ENCODE data around the gene HS6ST2. TPM values are rescaled to one million over a fixed set of nuclear protein-coding genes. Genes with fewer than 3 reads are reported as not detected.
"Not testable (repeated sequence)": the region's sequence is repeated elsewhere in the genome, so short reads cannot be mapped to it uniquely, and the experiment has no call there.

The HS6ST2 gene
- not detected in 2 replicates for total RNA-seq (2014; rRNA removed; shearing (Covaris generic))

- DNase-seq (ENCODE audit: low spot score), result no peak
Observed at GRCh38 chrX:132958091-132958703, at the start of gene HS6ST2. HS6ST2 (minus strand) TSS chrX:132958629.

GRCh38 chrX:133007458-133007857, 49.0 kb upstream of the HS6ST2 start:
- no peak for DNase-seq (ENCODE audit: low spot score)

- DNase-seq (ENCODE audit: low spot score), result no peak
Observed at GRCh38 chrX:133005616-133006015, 47.2 kb upstream of the HS6ST2 start.

GRCh38 chrX:133005042-133005441, 46.6 kb upstream of the HS6ST2 start:
- DNase-seq (ENCODE audit: low spot score), result no peak

- DNase-seq (ENCODE audit: low spot score), result no peak
Observed at GRCh38 chrX:132999209-132999608, 40.8 kb upstream of the HS6ST2 start.

- DNase-seq (ENCODE audit: low spot score), result no peak
Observed at GRCh38 chrX:132990835-132991234, 32.4 kb upstream of the HS6ST2 start.

- DNase-seq (ENCODE audit: low spot score), result no peak
Observed at GRCh38 chrX:132986556-132986955, 28.1 kb upstream of the HS6ST2 start.

GRCh38 chrX:132984058-132984650, 25.7 kb upstream of the HS6ST2 start:
- DNase-seq (ENCODE audit: low spot score), result no peak

- no peak for DNase-seq (ENCODE audit: low spot score)
Observed at GRCh38 chrX:132983496-132983895, 25.1 kb upstream of the HS6ST2 start.

GRCh38 chrX:132980035-132980434, 21.6 kb upstream of the HS6ST2 start:
- not testable (repeated sequence) for DNase-seq (ENCODE audit: low spot score)

- no peak for DNase-seq (ENCODE audit: low spot score)
Observed at GRCh38 chrX:132968296-132968949, 10.0 kb upstream of the HS6ST2 start.

- no peak for DNase-seq (ENCODE audit: low spot score)
Observed at GRCh38 chrX:132967049-132967448, 8.6 kb upstream of the HS6ST2 start.

GRCh38 chrX:132965461-132965860, 7.0 kb upstream of the HS6ST2 start:
- no peak for DNase-seq (ENCODE audit: low spot score)

- no peak for DNase-seq (ENCODE audit: low spot score)
Observed at GRCh38 chrX:132961511-132961910, 3.1 kb upstream of the HS6ST2 start.

- DNase-seq (ENCODE audit: low spot score), result no peak
Observed at GRCh38 chrX:132957211-132958090, 978 bp downstream of the HS6ST2 start.

- DNase-seq (ENCODE audit: low spot score), result no peak
Observed at GRCh38 chrX:132956421-132957210, 1.8 kb downstream of the HS6ST2 start.

- no peak for DNase-seq (ENCODE audit: low spot score)
Observed at GRCh38 chrX:132955690-132956089, 2.7 kb downstream of the HS6ST2 start.

- no peak for DNase-seq (ENCODE audit: low spot score)
Observed at GRCh38 chrX:132954323-132954722, 4.1 kb downstream of the HS6ST2 start.

GRCh38 chrX:132953354-132953753, 5.1 kb downstream of the HS6ST2 start:
- peak; percentile 1 for DNase-seq (ENCODE audit: low spot score)

GRCh38 chrX:132948648-132949260, 9.7 kb downstream of the HS6ST2 start:
- DNase-seq (ENCODE audit: low spot score), result no peak

GRCh38 chrX:132945055-132945599, 13.3 kb downstream of the HS6ST2 start:
- DNase-seq (ENCODE audit: low spot score), result not testable (repeated sequence)

Data from A172 (cell line).